Suprapubic skin (tissue), 4 donors: Measurements from ENCODE around the gene NIPSNAP2. TPM values are rescaled to one million over a fixed set of nuclear protein-coding genes. Genes with fewer than 3 reads are reported as not detected.

ENCODE experiments used
- DNase-seq, 2 donors: peaks; one replicate each; pipeline ENCODE4 v3.0.0-alpha.2; 2019; ENCODE audit warnings: low spot score in 2 of 2
- H3K27ac ChIP-seq: fragments of 200-600 bp; sonication (generic); one replicate; pipeline ENCODE4 v1.5.1; 2019
- H3K27me3 ChIP-seq: fragments of 200-600 bp; sonication (generic); one replicate; pipeline ENCODE4 v1.5.1; 2019
- H3K36me3 ChIP-seq: fragments of 200-600 bp; sonication (generic); one replicate; pipeline ENCODE4 v1.5.1; 2019
- H3K4me1 ChIP-seq: fragments of 200-600 bp; sonication (generic); one replicate; pipeline ENCODE4 v1.5.1; 2019
- H3K4me3 ChIP-seq: fragments of 200-600 bp; sonication (generic); one replicate; pipeline ENCODE4 v1.5.1; 2019; ENCODE audit warnings: mild to moderate bottlenecking
- H3K9me3 ChIP-seq: fragments of 200-600 bp; sonication (generic); one replicate; pipeline ENCODE4 v1.5.1; 2019
- CTCF ChIP-seq, 2 donors: fragments of 200-600 bp in 1 of 2; fragments of 450-650 bp in 1 of 2; sonication (generic) in 1 of 2; IDR thresholded peaks; one replicate each; pipeline ENCODE4 v1.5.1; 2016 to 2019; ENCODE audit warnings: antibody characterized with exemption in 2 of 2, mild to moderate bottlenecking in 1 of 2, moderate library complexity in 1 of 2
- EP300 ChIP-seq: sonication (generic); formaldehyde crosslinking; IDR thresholded peaks from one replicate; pipeline ENCODE4 v1.6.1; 2017; ENCODE audit warnings: antibody characterized with exemption
- POLR2A ChIP-seq, 2 donors: fragments of 450-650 bp; IDR thresholded peaks; one replicate each; pipeline ENCODE4 v1.6.1; 2017; ENCODE audit warnings: antibody characterized with exemption in 2 of 2, mild to moderate bottlenecking in 2 of 2, moderate library complexity in 2 of 2
- POLR2AphosphoS5 ChIP-seq, 3 donors: sonication (generic); formaldehyde crosslinking; IDR thresholded peaks; one replicate each; pipeline ENCODE4 v1.6.1; 2017; ENCODE audit warnings: antibody characterized with exemption in 3 of 3
- WGBS: methylation state at CpG from one replicate; pipeline ENCODE4 v1.1.5; 2018; 5-methylcytosine and 5-hydroxymethylcytosine counted together
- total RNA-seq, 4 donors: library from RNA; depleted of rRNA; stranded (reverse); fragments of >200 nt; gene quantifications; one replicate each; pipeline ENCODE4 v1.1.0, GENCODE V29; 2016

NIPSNAP2 gene
- total RNA-seq, 4 donors from 2014 or later = 37.4 to 59.3 (median 48.6) TPM

DNA sequence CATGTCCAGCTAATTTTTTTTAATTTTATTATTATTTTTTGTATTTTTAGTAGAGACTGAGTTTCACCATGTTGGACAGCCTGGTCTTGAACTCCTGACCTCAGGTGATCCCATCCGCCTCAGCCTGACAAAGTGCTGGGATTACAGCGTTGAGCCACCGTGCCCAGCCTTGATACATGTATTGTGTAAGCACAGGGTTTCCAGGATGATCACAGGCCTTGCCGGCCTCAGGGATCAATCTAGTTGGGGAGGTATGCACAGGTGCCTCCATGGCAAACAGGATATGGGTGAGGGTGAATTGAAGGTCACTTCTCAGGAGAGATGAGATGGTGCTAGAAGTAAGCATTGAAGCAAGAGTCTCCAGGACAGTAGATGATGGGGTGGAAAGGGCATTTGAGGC lies 7.2 kb upstream of the NIPSNAP2 start:
- TF ChIP-seq EP300 (no peak), CTCF (IDR thresholded peaks at IDR 0.05) (no peak), POLR2A (IDR thresholded peaks at IDR 0.05) (no peak), POLR2AphosphoS5 (IDR thresholded peaks at IDR 0.05) (no peak)
- WGBS = 68% methylated on average over 4 of the region's 4 CpGs

GRCh38 chr7:55962014-55962413 lies 2.4 kb upstream of the NIPSNAP2 start:
- Histone ChIP-seq H3K27ac (no peak overlapping the region), H3K4me3 (no peak overlapping the region), H3K9me3 (no peaks in the 10 kb centered on the region), H3K4me1 (peaks cover 26% of the 10 kb centered on the region), H3K36me3 (no peaks in the 10 kb centered on the region), H3K27me3 (no peaks in the 10 kb centered on the region)
- no peak for DNase-seq
- 71% methylated on average over 3 of the region's 3 CpGs for WGBS
- TF ChIP-seq POLR2AphosphoS5 (IDR thresholded peaks at IDR 0.05) = no peak
- TF ChIP-seq POLR2A (IDR thresholded peaks at IDR 0.05) = no peak
- TF ChIP-seq CTCF (IDR thresholded peaks at IDR 0.05) = no peak
- TF ChIP-seq EP300 = no peak

More for the DNA sequence above, 7.2 kb upstream of the NIPSNAP2 start:
- H3K9me3 ChIP-seq = no peaks in the 10 kb centered on the region
- H3K36me3 ChIP-seq = peaks cover 23% of the 10 kb centered on the region
- DNase-seq = no peak
- no peak overlapping the region for H3K27ac ChIP-seq
- no peaks in the 10 kb centered on the region for H3K27me3 ChIP-seq
- peaks cover 8% of the 10 kb centered on the region for H3K4me1 ChIP-seq
- H3K4me3 ChIP-seq = no peak overlapping the region

GRCh38 chr7:55963584-55964168 lies 709 bp upstream of the NIPSNAP2 start:
- peaks cover 26% of the 10 kb centered on the region for H3K4me1 ChIP-seq
- WGBS = 55% methylated on average over 15 of the region's 15 CpGs
- H3K27me3 ChIP-seq = no peaks in the 10 kb centered on the region
- no peaks in the 10 kb centered on the region for H3K36me3 ChIP-seq
- DNase-seq = no peak
- H3K9me3 ChIP-seq = no peaks in the 10 kb centered on the region
- H3K27ac ChIP-seq = peak overlapping the region; percentile 97
- H3K4me3 ChIP-seq = peak overlapping the region; percentile 87
- no peak for TF ChIP-seq EP300
- TF ChIP-seq POLR2A (IDR thresholded peaks at IDR 0.05) = no peak
- no peak for TF ChIP-seq CTCF (IDR thresholded peaks at IDR 0.05)
- TF ChIP-seq POLR2AphosphoS5 (IDR thresholded peaks at IDR 0.05) = no peak

DNA sequence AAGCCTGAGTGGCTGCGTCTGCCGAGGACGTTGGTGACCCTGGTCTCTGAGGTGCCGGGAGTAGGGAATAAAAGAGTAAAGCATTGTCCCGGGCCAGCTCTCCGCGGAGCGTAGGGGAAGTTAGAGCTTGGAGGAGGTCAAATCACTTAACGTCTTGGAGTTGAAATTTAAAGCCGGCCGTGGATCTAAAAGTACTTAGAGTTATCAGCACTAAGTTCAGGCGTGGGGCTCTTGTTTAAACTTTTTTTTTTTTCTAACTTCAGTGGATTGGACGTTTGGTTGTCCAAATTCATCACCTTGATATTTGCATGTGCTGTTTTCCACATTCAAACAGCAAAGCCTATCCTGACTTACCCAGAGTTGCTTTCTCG lies 700 bp downstream of the NIPSNAP2 start:
- Histone ChIP-seq H3K27me3 (no peaks in the 10 kb centered on the region), H3K27ac (peak overlapping the region; percentile 97), H3K9me3 (no peaks in the 10 kb centered on the region), H3K4me3 (peak overlapping the region; percentile 87), H3K36me3 (no peaks in the 10 kb centered on the region), H3K4me1 (peaks cover 26% of the 10 kb centered on the region)
- TF ChIP-seq POLR2AphosphoS5 (IDR thresholded peaks at IDR 0.05) (no peak), POLR2A (IDR thresholded peaks at IDR 0.05) (no peak), EP300 (no peak), CTCF (IDR thresholded peaks at IDR 0.05) (no peak)
- WGBS = 3% methylated on average over 14 of the region's 14 CpGs
- no peak for DNase-seq

DNA sequence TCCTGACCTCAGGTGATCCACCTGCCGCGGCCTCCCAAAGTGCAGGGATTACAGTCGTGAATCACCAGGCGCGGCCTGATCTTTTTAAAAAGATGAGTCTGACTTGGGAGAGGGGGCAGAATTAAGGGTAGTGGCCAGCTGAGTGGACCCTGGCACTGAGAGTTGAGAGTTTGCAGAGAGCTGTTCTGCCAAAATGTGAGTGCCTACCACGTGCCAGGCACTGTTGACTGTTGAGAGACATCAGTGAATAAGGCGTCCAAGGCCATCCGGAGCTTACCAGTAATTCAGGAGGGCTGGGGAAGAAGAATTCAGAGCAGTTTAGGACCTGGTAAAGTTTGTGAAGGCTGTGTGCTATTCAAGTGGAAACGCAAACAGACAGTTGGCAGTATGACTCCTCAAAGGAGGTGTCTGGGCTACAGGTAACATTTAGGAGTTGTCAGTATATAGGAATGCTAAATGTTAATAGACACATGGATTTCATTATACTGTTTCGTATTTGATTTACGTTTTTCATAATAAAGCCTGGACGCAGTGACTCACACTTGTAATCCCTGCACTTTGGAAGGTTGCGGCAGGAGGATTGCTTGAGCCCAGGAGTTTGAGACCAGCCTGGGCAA lies 1.5 kb downstream of the NIPSNAP2 start:
- Histone ChIP-seq H3K4me1 (peaks cover 32% of the 10 kb centered on the region), H3K36me3 (no peaks in the 10 kb centered on the region), H3K4me3 (peak overlapping the region; percentile 87), H3K9me3 (no peaks in the 10 kb centered on the region), H3K27me3 (no peaks in the 10 kb centered on the region), H3K27ac (peak overlapping the region; percentile 97)
- TF ChIP-seq POLR2A (IDR thresholded peaks at IDR 0.05) (no peak), EP300 (no peak), POLR2AphosphoS5 (IDR thresholded peaks at IDR 0.05) (no peak), CTCF (IDR thresholded peaks at IDR 0.05) (no peak)
- 61% methylated on average over 13 of the region's 13 CpGs for WGBS
- no peak for DNase-seq
